Mononuclear cell (primary cell): ENCODE data around the gene ATAD3C. TPM values are rescaled to one million over a fixed set of nuclear protein-coding genes. Genes with fewer than 3 reads are reported as not detected.
"Not testable (repeated sequence)": the region's sequence is repeated elsewhere in the genome, so short reads cannot be mapped to it uniquely, and the experiment has no call there.

Experiments used
- H3K27me3 ChIP-seq: 2 replicates; pipeline ENCODE4 v1.6.0; 2011; ENCODE audit warnings: low read length, control low read depth; ENCODE audit not compliant: insufficient read depth
- H3K4me1 ChIP-seq: 2 replicates; pipeline ENCODE4 v1.5.1; 2011; ENCODE audit warnings: mild to moderate bottlenecking, low read length, control low read depth; ENCODE audit not compliant: insufficient read depth
- H3K4me3 ChIP-seq: 2 replicates; pipeline ENCODE4 v1.5.1; 2011; ENCODE audit warnings: mild to moderate bottlenecking, low read length, moderate library complexity
- H3K9me3 ChIP-seq: 2 replicates; pipeline ENCODE4 v1.5.1; 2011; ENCODE audit warnings: low read depth, mild to moderate bottlenecking, control low read depth, low read length
- total RNA-seq: library from RNA; depleted of rRNA; stranded (reverse); fragments of >200 nt; gene quantifications from one replicate; pipeline ENCODE4 v1.2.3, GENCODE V29; 2012

ATAD3C gene
- total RNA-seq, 1 donor = 0.63 TPM

DNA sequence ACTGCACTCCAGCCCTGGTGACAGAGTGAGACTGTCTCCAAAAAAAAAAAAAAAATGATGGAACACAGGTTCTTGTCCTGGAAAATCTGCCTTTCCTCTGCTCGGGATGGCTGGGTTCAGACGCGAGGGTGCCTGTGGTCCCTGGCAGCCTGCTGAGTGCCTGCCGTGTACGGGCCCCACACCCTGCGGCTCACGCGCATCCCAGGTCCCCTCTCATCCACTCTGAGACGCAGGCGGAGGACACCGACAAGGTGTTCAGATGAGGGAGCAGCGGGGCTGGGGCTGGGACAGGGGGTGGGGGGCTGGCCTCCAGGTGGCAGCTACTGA lies 24.1 kb upstream of the ATAD3C start:
- H3K4me1 ChIP-seq = no peaks in the 10 kb centered on the region
- no peaks in the 10 kb centered on the region for H3K9me3 ChIP-seq
- no peaks in the 10 kb centered on the region for H3K27me3 ChIP-seq
- no peak overlapping the region for H3K4me3 ChIP-seq

DNA sequence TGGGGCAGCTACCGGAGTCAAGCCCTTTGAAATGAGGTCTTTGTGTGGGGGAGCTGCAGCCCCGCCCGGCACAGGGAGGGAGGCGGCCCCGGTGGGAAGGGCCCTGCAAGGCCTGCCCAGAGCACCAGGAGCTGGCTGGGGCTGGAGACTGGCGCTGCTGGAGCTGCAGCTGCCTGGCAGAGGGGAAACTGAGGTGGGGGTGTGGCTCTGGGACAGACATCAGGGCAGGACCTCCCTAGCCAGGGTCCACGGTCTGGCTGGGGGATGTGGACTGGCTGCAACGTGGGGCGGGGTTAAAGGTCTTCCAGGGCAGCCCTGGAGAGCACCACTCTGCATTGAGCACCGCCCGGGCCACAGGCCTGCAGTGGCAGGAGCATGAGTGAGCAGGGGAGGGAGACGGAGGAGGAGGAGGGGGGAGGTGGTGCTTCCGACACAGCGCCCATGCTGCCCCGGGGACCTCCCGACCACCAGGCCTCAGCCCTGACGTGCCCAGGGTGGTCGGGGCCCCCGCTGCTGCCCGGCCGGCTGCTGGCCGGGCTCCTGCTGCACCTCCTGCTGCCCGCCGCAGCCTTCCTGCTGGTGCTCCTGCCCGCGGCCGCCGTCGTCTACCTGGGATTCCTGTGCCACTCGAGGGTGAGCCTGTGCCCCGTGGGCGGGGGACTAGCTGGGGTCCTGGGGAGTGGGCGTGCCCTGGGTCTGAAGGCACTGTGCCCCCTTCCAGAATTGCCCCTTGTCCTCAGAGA lies 23.6 kb upstream of the ATAD3C start:
- no peaks in the 10 kb centered on the region for H3K4me1 ChIP-seq
- no peaks in the 10 kb centered on the region for H3K27me3 ChIP-seq

DNA sequence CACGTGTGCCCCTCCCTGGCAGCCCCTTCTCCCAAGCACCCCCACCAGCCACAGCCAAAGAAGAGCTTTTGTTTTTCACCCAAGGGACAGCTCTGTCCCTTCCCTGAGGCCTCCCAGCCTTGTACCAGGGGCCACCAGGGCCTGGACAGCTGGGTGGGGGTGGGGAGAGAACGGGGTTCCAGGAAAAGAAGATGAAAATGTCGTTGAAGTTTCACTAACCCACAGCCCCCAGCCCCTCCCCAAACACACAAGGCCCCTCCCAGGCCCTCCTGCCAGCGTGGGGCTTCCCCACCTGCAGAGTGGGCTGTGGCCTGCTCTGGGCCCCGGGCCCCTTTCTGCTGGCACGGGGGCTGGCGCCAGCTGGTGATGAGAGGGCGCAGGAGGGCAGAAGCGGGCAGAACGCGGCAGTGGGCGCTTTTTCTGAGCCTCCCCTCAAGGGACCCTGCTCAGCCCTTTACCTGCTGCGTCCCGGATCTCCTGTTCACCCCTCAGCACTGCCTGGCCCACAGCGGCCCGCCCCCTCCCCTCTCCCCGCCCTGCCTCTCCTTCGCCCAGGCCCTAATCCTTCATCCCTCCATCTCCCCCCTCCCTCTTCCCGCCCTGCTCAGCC lies 22.9 kb upstream of the ATAD3C start:
- Histone ChIP-seq H3K4me3 (no peak overlapping the region), H3K4me1 (no peaks in the 10 kb centered on the region), H3K27me3 (no peaks in the 10 kb centered on the region), H3K9me3 (no peaks in the 10 kb centered on the region)

More for the DNA sequence above, 23.6 kb upstream of the ATAD3C start:
- Histone ChIP-seq H3K4me3 (no peak overlapping the region), H3K9me3 (no peaks in the 10 kb centered on the region)

DNA sequence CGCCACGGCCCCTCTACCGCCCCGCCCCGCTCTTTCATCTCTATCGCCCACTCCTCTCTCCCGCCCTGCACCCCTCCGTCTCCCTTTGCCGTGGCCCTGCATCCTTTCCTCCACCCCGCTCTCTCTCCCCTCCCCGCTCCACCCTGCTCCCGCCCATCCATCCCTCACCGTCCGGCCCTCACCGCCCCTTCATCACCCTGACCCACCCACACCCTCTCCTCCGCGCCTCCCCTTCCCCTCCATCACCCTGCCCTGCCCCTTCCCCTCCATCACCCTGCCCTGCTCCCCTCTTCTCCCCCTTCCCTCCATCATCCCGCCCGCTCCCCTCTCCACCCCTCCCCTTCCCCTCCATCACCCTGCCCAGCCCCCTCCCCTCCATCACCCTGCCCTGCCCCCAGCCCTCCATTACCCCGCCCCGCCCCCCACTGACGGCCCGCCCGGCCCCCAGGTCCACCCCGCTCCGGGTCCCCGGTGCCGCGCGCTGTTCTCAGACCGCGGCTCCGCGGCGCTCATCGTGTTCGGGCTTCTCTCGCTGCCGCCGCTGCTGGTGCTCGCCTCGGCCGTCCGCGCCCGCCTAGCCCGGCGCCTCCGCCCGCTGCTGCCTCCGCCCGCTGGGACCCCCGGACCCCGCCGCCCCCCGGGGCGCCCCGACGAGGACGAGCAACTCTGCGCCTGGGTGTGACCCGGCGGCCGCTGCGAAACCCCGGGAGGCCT lies 22.2 kb upstream of the ATAD3C start:
- H3K9me3 ChIP-seq = no peaks in the 10 kb centered on the region
- H3K4me3 ChIP-seq = no peak overlapping the region
- H3K27me3 ChIP-seq = no peaks in the 10 kb centered on the region
- no peaks in the 10 kb centered on the region for H3K4me1 ChIP-seq

DNA sequence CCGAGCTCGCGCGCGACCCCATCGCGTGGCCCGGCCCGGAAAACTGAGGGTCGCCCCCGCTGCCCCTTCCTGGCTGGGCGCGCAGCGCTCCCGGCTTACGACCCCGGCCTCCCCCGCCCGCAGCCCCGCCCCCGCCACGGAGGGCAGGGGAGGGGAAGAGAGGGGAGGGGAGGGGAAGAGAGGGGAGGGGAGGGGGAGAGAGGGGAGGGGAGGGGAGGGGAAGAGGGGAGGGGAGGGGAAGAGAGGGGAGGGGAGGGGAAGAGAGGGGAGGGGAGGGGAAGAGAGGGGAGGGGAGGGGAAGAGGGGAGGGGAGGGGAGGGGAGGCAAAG lies 21.7 kb upstream of the ATAD3C start:
- Histone ChIP-seq H3K27me3 (no peaks in the 10 kb centered on the region), H3K4me3 (no peak overlapping the region), H3K9me3 (no peaks in the 10 kb centered on the region), H3K4me1 (no peaks in the 10 kb centered on the region)

DNA sequence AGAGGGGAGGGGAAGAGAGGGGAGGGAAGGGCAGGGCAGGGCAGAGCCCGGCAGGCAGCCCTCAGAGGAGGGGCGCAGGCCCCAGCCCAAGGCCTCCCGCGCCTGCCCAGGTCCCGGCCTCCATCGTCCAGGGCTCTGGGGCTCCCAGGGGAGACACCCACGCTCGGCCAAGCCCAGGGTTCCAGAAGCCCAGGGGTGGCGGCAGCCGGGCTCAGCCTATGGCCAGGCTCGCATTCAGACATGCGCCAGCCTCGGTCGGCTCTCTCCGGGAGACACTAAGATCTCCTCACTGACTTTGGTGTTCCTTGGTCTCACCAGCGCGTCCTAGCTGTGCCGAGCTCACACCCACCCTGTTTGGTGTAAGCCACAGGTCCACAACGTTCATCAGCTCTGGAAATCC lies 21.3 kb upstream of the ATAD3C start:
- H3K4me1 ChIP-seq = no peaks in the 10 kb centered on the region
- no peaks in the 10 kb centered on the region for H3K9me3 ChIP-seq
- H3K27me3 ChIP-seq = no peaks in the 10 kb centered on the region
- no peak overlapping the region for H3K4me3 ChIP-seq

DNA sequence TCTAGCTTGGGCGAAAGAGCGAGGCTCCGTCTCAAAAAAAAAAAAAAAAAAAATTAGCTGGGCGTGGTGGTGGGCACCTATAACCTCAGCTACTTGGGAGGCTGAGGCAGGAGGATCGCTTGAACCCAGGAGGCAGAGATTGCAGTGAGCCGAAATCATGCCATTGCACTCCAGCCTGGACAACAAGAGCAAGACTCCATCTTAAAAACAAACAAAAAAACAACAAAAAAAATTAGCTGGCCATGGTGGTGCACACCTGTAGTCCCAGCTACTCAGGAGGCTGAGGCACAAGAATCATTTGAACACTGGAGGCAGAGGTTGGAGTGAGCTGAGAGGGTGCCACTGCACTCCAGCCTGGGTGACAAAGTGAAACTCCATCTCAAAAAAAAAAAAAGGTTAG lies 20.5 kb upstream of the ATAD3C start:
- not testable (repeated sequence) for H3K9me3 ChIP-seq, H3K4me1 ChIP-seq, H3K27me3 ChIP-seq, H3K4me3 ChIP-seq

DNA sequence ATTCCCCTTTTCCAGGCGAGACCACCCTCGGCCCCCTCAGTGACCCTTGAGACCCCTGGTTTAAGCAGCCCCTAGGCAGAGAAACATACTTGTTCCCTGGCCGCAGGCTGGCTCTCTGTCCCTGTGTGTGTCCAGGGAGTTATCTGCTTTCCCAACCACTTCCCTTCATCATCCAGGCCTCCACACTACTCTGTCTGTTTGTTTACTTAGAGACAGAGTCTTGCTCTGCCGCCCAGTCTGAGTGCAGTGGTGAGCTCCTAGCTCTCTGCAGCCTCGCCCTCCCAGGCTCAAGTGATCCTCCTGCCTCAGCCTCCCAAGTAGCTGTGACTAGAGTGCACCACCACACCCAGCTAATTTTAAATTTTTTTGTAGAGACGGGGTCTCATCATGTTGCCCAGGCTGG lies 19.8 kb upstream of the ATAD3C start:
- Histone ChIP-seq H3K9me3 (no peaks in the 10 kb centered on the region), H3K27me3 (peaks cover 8% of the 10 kb centered on the region), H3K4me1 (peaks cover 4% of the 10 kb centered on the region), H3K4me3 (no peak overlapping the region)

DNA sequence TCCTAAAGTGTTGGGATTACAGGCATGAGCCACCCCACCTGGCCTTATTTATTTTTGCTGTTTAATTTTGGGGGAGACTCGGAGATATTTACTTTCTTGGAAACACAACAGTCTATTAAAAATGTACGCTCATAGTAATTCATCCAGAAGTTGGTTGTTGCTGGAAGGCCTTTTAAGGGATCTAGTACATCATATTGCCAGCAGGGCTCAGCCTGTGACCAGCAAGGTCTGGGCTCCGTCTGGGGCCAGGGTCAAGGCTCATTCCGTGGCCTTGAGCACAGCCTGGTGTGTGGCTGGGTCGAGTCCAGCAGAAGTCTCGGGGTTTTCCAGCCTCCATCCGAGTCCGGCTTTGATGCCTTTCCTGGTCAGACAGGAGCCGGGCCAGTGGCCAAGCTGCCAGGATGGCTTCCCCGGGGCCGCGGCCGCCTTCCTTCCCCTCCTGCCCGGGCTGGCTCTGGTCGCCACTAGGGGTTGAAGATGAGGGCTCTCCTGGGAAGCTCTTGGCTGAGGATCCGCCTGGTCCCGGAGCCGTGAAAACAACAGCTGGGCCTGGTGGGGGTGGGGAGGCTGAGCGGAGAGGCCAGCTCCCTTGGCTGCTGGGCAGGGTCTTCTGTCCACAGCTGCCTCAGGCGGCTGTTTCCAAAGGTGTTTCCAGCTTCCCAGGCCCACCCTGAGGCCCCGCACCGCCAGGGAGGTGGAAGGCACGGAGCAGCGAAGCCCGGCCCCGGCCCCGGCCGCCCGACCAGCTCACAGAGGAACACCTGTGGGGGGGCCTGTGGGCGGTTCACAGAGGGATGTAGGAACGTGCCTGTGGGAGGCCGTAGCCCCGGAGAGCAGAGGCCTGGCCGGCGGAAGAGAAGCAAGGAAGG lies 19.1 kb upstream of the ATAD3C start:
- Histone ChIP-seq H3K4me1 (peaks cover 10% of the 10 kb centered on the region), H3K27me3 (peaks cover 15% of the 10 kb centered on the region), H3K4me3 (no peak overlapping the region), H3K9me3 (no peaks in the 10 kb centered on the region)

DNA sequence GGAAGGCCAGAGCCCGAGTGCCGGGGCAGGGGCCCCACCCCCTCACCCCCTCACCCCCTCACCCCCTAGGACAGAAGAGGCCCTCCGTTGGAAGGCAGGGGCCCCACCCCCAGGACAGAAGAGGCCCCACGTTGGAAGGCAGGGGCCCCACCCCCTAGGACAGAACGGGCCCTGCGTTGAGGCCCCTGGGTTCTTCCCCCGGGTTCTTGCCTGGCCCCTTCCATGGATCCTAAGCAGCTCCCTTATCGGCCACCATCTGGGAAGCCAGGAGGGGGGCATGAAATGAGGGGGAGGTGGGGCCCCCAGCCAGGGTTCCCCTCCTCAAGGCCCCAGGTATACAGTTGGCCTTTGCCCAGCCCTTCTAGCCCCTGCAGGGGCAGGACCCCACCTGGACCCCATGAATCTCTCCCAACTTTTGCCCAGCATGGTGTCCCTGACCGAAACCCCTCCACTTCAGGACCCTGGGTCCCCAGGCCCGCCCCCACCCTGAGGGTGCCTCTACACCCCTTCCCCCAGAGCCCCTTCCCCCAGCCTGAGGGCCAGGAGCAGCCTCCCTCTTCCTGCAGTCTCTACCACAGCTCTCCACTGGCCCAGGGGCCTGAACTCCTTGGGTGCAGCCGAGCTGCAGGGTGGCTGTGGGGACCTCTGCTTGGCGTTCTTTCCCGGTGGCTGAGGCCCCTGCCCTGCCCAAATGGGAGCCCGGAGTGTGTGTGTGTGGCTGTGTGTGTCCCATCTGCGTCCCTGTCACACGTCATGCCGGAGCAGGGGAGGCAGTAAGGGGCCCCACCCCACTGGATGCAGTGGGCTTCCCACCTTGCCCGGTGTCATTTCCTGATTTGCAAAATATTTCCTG lies 18.3 kb upstream of the ATAD3C start:
- peaks cover 17% of the 10 kb centered on the region for H3K27me3 ChIP-seq
- peaks cover 15% of the 10 kb centered on the region for H3K4me1 ChIP-seq
- no peak overlapping the region for H3K4me3 ChIP-seq
- no peaks in the 10 kb centered on the region for H3K9me3 ChIP-seq

DNA sequence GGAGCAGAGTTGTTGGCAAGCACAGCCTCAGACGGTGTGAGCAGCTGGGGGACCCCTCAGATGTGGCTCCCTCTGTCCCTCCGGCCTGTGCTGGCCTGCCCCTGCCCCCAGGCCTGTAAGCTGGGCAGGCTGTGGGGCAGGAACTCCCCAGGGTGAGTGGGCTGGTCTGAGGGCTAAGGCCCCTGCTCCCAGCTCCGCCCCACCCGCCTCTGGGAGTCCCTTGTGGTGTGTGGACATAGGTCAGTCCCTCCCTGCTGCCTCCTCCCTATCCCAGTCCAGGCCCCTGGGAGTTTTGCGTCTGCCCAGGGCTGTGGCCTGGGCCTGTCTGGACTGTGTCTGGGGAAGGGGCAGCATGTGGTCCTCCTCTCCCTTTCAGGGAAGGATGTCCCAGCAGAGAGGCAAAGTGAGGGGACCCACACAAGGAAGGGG lies 17.6 kb upstream of the ATAD3C start:
- peaks cover 17% of the 10 kb centered on the region for H3K4me1 ChIP-seq
- H3K4me3 ChIP-seq = no peak overlapping the region
- H3K27me3 ChIP-seq = peaks cover 23% of the 10 kb centered on the region
- no peaks in the 10 kb centered on the region for H3K9me3 ChIP-seq

DNA sequence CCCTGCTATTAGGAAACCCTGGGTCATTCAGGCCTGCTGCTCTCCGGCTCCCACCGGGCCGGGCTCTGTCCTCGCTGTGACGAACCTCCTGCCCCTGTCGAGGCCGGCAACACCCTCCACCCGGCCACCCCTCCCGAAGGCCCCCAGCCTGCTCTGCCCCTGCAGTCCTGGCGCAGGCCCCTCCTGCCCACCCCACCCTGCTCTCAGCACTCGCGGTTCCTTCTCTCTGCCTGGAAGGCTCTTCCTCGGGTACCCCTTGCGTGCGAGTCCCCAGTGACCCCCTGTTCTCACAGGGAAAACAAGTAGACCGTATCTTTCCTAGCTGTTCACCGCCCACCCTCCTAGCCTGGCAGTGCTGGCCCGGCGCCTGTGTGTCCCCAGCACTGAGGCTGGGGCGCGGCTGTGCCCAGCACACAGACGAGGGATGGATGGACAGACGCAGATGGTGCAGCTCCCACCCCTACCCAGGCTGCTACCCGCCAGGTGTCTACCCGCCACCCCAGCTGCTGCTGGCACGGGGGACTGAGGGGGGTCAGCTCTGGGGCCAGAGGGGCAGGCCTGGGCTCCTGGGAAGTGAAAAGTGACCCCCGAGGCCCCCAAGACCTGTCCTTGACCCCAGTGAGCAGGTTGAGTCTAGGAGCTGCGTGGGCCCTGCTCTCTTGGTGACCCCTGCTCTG lies 17.1 kb upstream of the ATAD3C start:
- peaks cover 29% of the 10 kb centered on the region for H3K27me3 ChIP-seq

DNA sequence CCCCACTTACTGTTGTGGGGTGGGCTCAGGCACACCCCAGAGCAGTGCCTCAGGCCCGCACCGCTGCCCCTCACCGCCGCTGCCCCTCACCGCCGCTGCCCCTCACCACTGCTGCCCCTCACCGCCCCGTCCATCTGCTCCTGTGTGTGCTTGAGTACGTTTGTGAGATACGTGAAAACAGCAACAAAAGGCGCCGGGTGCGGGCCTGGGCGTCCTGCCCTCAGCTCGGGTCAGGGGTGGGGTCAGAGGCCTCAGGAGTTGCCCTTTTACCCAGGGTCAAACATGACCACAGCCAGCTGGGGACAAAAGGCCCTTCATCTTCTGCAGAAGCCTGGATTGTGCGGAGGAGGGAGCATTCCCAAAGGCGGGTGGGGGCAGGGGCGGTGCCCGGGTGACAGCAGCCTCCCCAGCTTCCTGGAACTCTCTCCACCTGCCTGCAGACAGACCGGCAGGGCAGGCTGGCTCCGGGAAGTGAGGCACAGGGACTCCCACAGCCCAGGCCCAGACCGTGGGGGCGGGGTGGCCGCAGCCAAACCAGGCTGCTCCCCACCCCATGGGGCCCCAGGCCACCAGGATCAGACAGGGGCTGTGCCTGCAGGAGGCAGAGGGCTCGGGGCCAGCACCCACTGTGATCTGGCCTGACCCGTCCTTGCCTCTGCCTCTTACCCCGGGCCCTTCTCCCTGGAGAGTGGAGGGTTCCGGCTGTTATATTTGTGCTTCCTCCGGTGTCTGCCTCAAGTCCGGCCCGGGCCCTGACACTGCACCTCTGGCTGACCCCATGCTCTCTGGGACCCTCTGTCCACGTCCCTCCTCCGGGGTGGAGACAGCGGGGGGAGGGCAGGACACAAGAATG lies 16.3 kb upstream of the ATAD3C start:
- Histone ChIP-seq H3K4me1 (peaks cover 17% of the 10 kb centered on the region), H3K9me3 (no peaks in the 10 kb centered on the region), H3K4me3 (no peak overlapping the region), H3K27me3 (peaks cover 31% of the 10 kb centered on the region)

More for the DNA sequence above, 17.1 kb upstream of the ATAD3C start:
- Histone ChIP-seq H3K4me3 (no peak overlapping the region), H3K9me3 (no peaks in the 10 kb centered on the region), H3K4me1 (peaks cover 17% of the 10 kb centered on the region)
